A673 (cell line): ENCODE results near the gene ST6GALNAC3. TPM values are rescaled to one million over a fixed set of nuclear protein-coding genes. Genes with fewer than 3 reads are reported as not detected.

Experiments used
- BruUV-seq: library from RNA; stranded (reverse); fragments of 400-500 nt; replicated peaks from 2 replicates; lab custom pipeline; 2021; lab: Mats Ljungman, UMichigan
- CTCF ChIA-PET: fragments of 300-600 bp; sonication (Branson Sonifier 250); formaldehyde crosslinking; loops from one replicate; lab custom pipeline; 2022; ENCODE audit warnings: antibody characterized with exemption; lab: Charles Lee
- POLR2A ChIA-PET: fragments of 300-600 bp; sonication (Branson Sonifier 250); formaldehyde crosslinking; loops from one replicate; lab custom pipeline; 2022; ENCODE audit warnings: antibody characterized with exemption; ENCODE audit not compliant: low non-redundant PET; lab: Charles Lee
- DNase-seq: peaks from one replicate; pipeline ENCODE4 v3.0.0-alpha.2; 2015; ENCODE audit warnings: low spot score
- H3K27ac ChIP-seq: fragments of 200-600 bp; sonication (generic); 2 replicates; pipeline ENCODE4 v1.5.1; 2016; ENCODE audit warnings: mixed run types, low read depth, mild to moderate bottlenecking, mixed read lengths, antibody characterized with exemption, low read length; ENCODE audit not compliant: poor library complexity, severe bottlenecking
- H3K27me3 ChIP-seq: fragments of 200-600 bp; sonication (generic); replicated peaks from 2 replicates; pipeline ENCODE4 v1.6.1; 2017; ENCODE audit warnings: mixed run types, low read depth, mild to moderate bottlenecking, mixed read lengths, antibody characterized with exemption, low read length; ENCODE audit not compliant: insufficient read depth, poor library complexity
- H3K36me3 ChIP-seq: fragments of 200-600 bp; sonication (generic); 2 replicates; pipeline ENCODE4 v1.6.1; 2016; ENCODE audit warnings: mixed run types, mild to moderate bottlenecking, mixed read lengths, antibody characterized with exemption, low read length; ENCODE audit not compliant: insufficient read depth, poor library complexity, severe bottlenecking
- H3K4me1 ChIP-seq: fragments of 200-600 bp; sonication (generic); 2 replicates; pipeline ENCODE4 v1.6.1; 2017; ENCODE audit warnings: mixed run types, mild to moderate bottlenecking, mixed read lengths, antibody characterized with exemption, low read length; ENCODE audit not compliant: insufficient read depth, poor library complexity, severe bottlenecking
- H3K4me3 ChIP-seq: fragments of 200-600 bp; sonication (generic); 2 replicates; pipeline ENCODE4 v1.5.1; 2016; ENCODE audit warnings: low read depth, mixed run types, mild to moderate bottlenecking, mixed read lengths, low read length; ENCODE audit not compliant: poor library complexity, severe bottlenecking
- H3K9me3 ChIP-seq: fragments of 200-600 bp; sonication (generic); 2 replicates; pipeline ENCODE4 v1.6.1; 2016; ENCODE audit warnings: mixed run types, low read depth, mild to moderate bottlenecking, mixed read lengths, antibody characterized with exemption, low read length; ENCODE audit not compliant: poor library complexity, severe bottlenecking
- EZH2 ChIP-seq: fragments of 200-600 bp; sonication (generic); IDR thresholded peaks from 2 replicates; pipeline ENCODE4 v1.6.1; 2017; ENCODE audit warnings: borderline replicate concordance, low read depth, mild to moderate bottlenecking, mixed read lengths, antibody characterized with exemption, low read length; ENCODE audit not compliant: poor library complexity, severe bottlenecking
- intact Hi-C: fragments of 100-400 bp; cut with micrococcal nuclease; formaldehyde crosslinking; loops from one replicate; pipeline ENCODE4 v1.10.0; 2022; ENCODE audit not compliant: unreplicated experiment
- total RNA-seq: library from RNA; stranded (reverse); gene quantifications from 2 replicates; pipeline ENCODE4 v1.2.3, GENCODE V29; 2021
- TF ChIP-seq, protein P1 (sequence below): fragments of 300-800, 200-600 bp; sonication (generic); conservative IDR thresholded peaks from 2 replicates; pipeline ENCODE4 v1.5.1; 2017; ENCODE audit warnings: low read depth, mild to moderate bottlenecking, antibody characterized with exemption, low read length, moderate library complexity, mixed read lengths

The ST6GALNAC3 gene
- total RNA-seq, 1 experiment from 2014 or later = 1.2 TPM

- H3K4me3 ChIP-seq = no peak overlapping the region
- no TSS peak for BruUV-seq
- no peaks in the 10 kb centered on the region for H3K9me3 ChIP-seq
- no peaks in the 10 kb centered on the region for H3K4me1 ChIP-seq
- DNase-seq = no peak
- H3K36me3 ChIP-seq = no peaks in the 10 kb centered on the region
- H3K27me3 ChIP-seq = no peaks in the 10 kb centered on the region
- no peak for TF ChIP-seq EZH2
- TF ChIP-seq, protein P1, sequence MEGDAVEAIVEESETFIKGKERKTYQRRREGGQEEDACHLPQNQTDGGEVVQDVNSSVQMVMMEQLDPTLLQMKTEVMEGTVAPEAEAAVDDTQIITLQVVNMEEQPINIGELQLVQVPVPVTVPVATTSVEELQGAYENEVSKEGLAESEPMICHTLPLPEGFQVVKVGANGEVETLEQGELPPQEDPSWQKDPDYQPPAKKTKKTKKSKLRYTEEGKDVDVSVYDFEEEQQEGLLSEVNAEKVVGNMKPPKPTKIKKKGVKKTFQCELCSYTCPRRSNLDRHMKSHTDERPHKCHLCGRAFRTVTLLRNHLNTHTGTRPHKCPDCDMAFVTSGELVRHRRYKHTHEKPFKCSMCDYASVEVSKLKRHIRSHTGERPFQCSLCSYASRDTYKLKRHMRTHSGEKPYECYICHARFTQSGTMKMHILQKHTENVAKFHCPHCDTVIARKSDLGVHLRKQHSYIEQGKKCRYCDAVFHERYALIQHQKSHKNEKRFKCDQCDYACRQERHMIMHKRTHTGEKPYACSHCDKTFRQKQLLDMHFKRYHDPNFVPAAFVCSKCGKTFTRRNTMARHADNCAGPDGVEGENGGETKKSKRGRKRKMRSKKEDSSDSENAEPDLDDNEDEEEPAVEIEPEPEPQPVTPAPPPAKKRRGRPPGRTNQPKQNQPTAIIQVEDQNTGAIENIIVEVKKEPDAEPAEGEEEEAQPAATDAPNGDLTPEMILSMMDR = no peak
- intact Hi-C loops = loop anchor here (2.0 kb wide), 1 partner anchor 21 kb away; no protein-coding TSS in a partner anchor
- no peak overlapping the region for H3K27ac ChIP-seq
- ChIA-PET POLR2A (no interaction called here), CTCF (no interaction called here)
Measured at GRCh38 chr1:76402128-76402527, 327.6 kb downstream of the ST6GALNAC3 start.

- DNase-seq = no peak
- no peak overlapping the region for H3K4me3 ChIP-seq
- H3K27me3 ChIP-seq = no peaks in the 10 kb centered on the region
- BruUV-seq = no TSS peak
- no peaks in the 10 kb centered on the region for H3K9me3 ChIP-seq
- no peak overlapping the region for H3K27ac ChIP-seq
- H3K36me3 ChIP-seq = no peaks in the 10 kb centered on the region
- no peak for TF ChIP-seq EZH2
- TF ChIP-seq, protein P1 = no peak
- CTCF ChIA-PET = no interaction called here
- intact Hi-C loops = no loop called here
- no peaks in the 10 kb centered on the region for H3K4me1 ChIP-seq
- POLR2A ChIA-PET = no interaction called here
Measured at GRCh38 chr1:76408303-76408702, 333.8 kb downstream of the ST6GALNAC3 start.

DNA sequence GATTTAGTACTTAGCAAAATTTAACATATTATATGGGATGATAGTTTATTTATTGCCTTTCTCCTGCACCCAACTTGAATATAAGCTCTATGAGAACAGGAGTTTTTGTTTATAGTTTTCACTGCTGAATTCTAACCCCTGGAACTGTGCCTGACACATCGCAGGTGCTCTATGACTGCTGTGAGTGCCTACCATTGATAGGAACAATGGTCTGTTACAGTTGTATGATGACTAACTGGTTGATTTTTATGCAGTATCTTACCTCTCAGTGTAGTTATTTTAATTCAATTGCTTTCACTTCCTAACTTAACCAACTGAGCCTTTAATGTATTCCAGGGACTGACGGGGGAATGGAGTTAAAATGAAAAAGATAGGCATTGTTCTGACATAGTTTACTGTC is 336.0 kb downstream of the ST6GALNAC3 start:
- H3K27me3 ChIP-seq = no peaks in the 10 kb centered on the region
- ChIA-PET CTCF (no interaction called here), POLR2A (no interaction called here)
- DNase-seq = no peak
- no peak overlapping the region for H3K27ac ChIP-seq
- no peaks in the 10 kb centered on the region for H3K4me1 ChIP-seq
- intact Hi-C loops = no loop called here
- no peak overlapping the region for H3K4me3 ChIP-seq
- no TSS peak for BruUV-seq
- H3K9me3 ChIP-seq = no peaks in the 10 kb centered on the region
- TF ChIP-seq EZH2 = no peak
- TF ChIP-seq, protein P1 = no peak
- H3K36me3 ChIP-seq = no peaks in the 10 kb centered on the region
